SK-N-SH (cell line): ENCODE data around the gene THOC2. TPM values are rescaled to one million over a fixed set of nuclear protein-coding genes. Genes with fewer than 3 reads are reported as not detected.

Experiments
- CTCF ChIA-PET: fragments of 300-600, 350-600 bp; formaldehyde crosslinking; extraction: SDS; loops from one replicate; lab custom pipeline; 2021; lab: Yijun Ruan, JAX
- POLR2A ChIA-PET: fragments of 350-600 bp; sonication (Branson Sonifier 250); formaldehyde crosslinking; extraction: SDS; loops from one replicate; lab custom pipeline; 2020; ENCODE audit warnings: antibody characterized with exemption, inconsistent platforms; lab: Yijun Ruan, JAX
- DNase-seq: peaks from one replicate; pipeline ENCODE4 v3.0.0; 2012
- H2AFZ ChIP-seq: fragments of 200-600 bp; sonication (generic); 2 replicates; pipeline ENCODE4 v1.8.1; 2016; ENCODE audit warnings: antibody characterized with exemption, mild to moderate bottlenecking, low read depth
- H3F3A ChIP-seq: fragments of 200-600 bp; sonication (generic); replicated peaks from 2 replicates; pipeline ENCODE3; 2016; ENCODE audit warnings: antibody characterized with exemption, mild to moderate bottlenecking; ENCODE audit not compliant: insufficient read depth
- H3K27ac ChIP-seq, 2 experiments: fragments of 200-500 bp in 1 of 2; fragments of 200-600 bp in 1 of 2; sonication (Bioruptor generic) in 1 of 2; sonication (generic), shearing (Covaris generic) in 1 of 2; 2 replicates each; pipeline versions ENCODE4 v1.5.1 to v1.6.1; 2014 to 2016; ENCODE audit warnings: low read depth in 2 of 2, inconsistent platforms in 1 of 2, low read length in 1 of 2, mild to moderate bottlenecking in 1 of 2, mixed read lengths in 1 of 2
- H3K27me3 ChIP-seq: fragments of 200-600 bp; sonication (generic), shearing (Covaris generic); 2 replicates; pipeline ENCODE4 v1.6.1; 2016; ENCODE audit warnings: mixed run types; ENCODE audit not compliant: insufficient read depth
- H3K36me3 ChIP-seq, 2 experiments: fragments of 200-500 bp in 1 of 2; fragments of 200-600 bp in 1 of 2; sonication (Bioruptor generic) in 1 of 2; sonication (generic) in 1 of 2; replicated peaks in 1 of 2; 2 replicates each; pipeline versions ENCODE3 to v1.5.1; 2014 to 2016; ENCODE audit warnings: low read length in 1 of 2, mild to moderate bottlenecking in 1 of 2; ENCODE audit not compliant: insufficient read depth in 2 of 2, control insufficient read depth in 1 of 2
- H3K4me1 ChIP-seq, 2 experiments: fragments of 200-500 bp in 1 of 2; fragments of 200-600 bp in 1 of 2; sonication (Bioruptor generic) in 1 of 2; sonication (generic), shearing (Covaris generic) in 1 of 2; 2 replicates each; pipeline versions ENCODE4 v1.5.1 to v1.6.1; 2014 to 2016; ENCODE audit warnings: low read depth in 1 of 2, low read length in 1 of 2, mixed run types in 1 of 2; ENCODE audit not compliant: insufficient read depth in 2 of 2, control insufficient read depth in 1 of 2
- H3K4me2 ChIP-seq: fragments of 200-600 bp; sonication (generic), shearing (Covaris generic); 2 replicates; pipeline ENCODE4 v1.6.1; 2017; ENCODE audit warnings: mixed run types
- H3K4me3 ChIP-seq, 2 experiments: fragments of 200-500 bp in 1 of 2; fragments of 200-600 bp in 1 of 2; sonication (Bioruptor generic) in 1 of 2; sonication (generic), shearing (Covaris generic) in 1 of 2; 2 replicates each; pipeline versions ENCODE4 v1.5.1 to v1.8.1; 2014 to 2016; ENCODE audit warnings: low read depth in 2 of 2, inconsistent platforms in 1 of 2, low read length in 1 of 2, mild to moderate bottlenecking in 1 of 2, mixed read lengths in 1 of 2, moderate library complexity in 1 of 2
- H3K79me2 ChIP-seq: fragments of 200-600 bp; sonication (generic); 2 replicates; pipeline ENCODE4 v1.8.1; 2017; ENCODE audit warnings: mild to moderate bottlenecking; ENCODE audit not compliant: insufficient read depth
- H3K9ac ChIP-seq: fragments of 200-600 bp; sonication (generic); 2 replicates; pipeline ENCODE4 v1.6.1; 2017; ENCODE audit warnings: mixed run types
- H3K9me2 ChIP-seq: fragments of 200-600 bp; sonication (generic); 2 replicates; pipeline ENCODE4 v1.6.1; 2017; ENCODE audit warnings: mixed run types
- H3K9me3 ChIP-seq: fragments of 200-600 bp; sonication (generic); 2 replicates; pipeline ENCODE4 v1.6.1; 2017; ENCODE audit warnings: mixed run types, mild to moderate bottlenecking, moderate library complexity
- H4K20me1 ChIP-seq: fragments of 200-600 bp; sonication (generic); 2 replicates; pipeline ENCODE4 v1.6.1; 2017; ENCODE audit warnings: mild to moderate bottlenecking, mixed run types; ENCODE audit not compliant: insufficient read depth
- CHD2 ChIP-seq: fragments of 150-350 bp; IDR thresholded peaks from 2 replicates; pipeline ENCODE4 v1.6.1; 2018; ENCODE audit warnings: low read length; ENCODE audit not compliant: partially characterized antibody
- ELF1 ChIP-seq: IDR thresholded peaks from 2 replicates; pipeline ENCODE4 v1.4.0; 2012
- EP300 ChIP-seq, 2 experiments: IDR thresholded peaks; 2 replicates each; pipeline versions ENCODE4 v1.4.0 to v1.6.1; 2012; ENCODE audit warnings: borderline replicate concordance in 1 of 2, low read depth in 1 of 2, low read length in 1 of 2
- EZH2phosphoT487 ChIP-seq: fragments of 200-600 bp; sonication (generic); IDR thresholded peaks from 2 replicates; pipeline ENCODE4 v1.6.1; 2017; ENCODE audit warnings: low read depth, mixed run types, mild to moderate bottlenecking, antibody characterized with exemption, moderate library complexity, borderline replicate concordance
- FOSL2 ChIP-seq: IDR thresholded peaks from 2 replicates; pipeline ENCODE4 v1.4.0; 2012; ENCODE audit warnings: low read depth, mild to moderate bottlenecking, moderate library complexity, borderline replicate concordance
- FOXM1 ChIP-seq: IDR thresholded peaks from 2 replicates; pipeline ENCODE4 v1.4.0; 2012; ENCODE audit warnings: low read depth, mild to moderate bottlenecking
- GABPA ChIP-seq: IDR thresholded peaks from 2 replicates; pipeline ENCODE4 v1.4.0; 2012; ENCODE audit warnings: low read depth, mild to moderate bottlenecking
- GATA2 ChIP-seq: sonication (generic); formaldehyde crosslinking; IDR thresholded peaks from 2 replicates; pipeline ENCODE4 v1.5.0; 2020; ENCODE audit warnings: mild to moderate bottlenecking, missing genetic modification reagents
- JUND ChIP-seq: IDR thresholded peaks from 2 replicates; pipeline ENCODE4 v1.4.0; 2012
- MEF2A ChIP-seq: IDR thresholded peaks from 2 replicates; pipeline ENCODE4 v1.4.0; 2012; ENCODE audit warnings: low read depth, borderline replicate concordance
- MXI1 ChIP-seq: IDR thresholded peaks from 2 replicates; pipeline ENCODE4 v1.6.1; 2012; ENCODE audit warnings: mild to moderate bottlenecking, low read depth, low read length, improper control_type of control experiment
- NFIC ChIP-seq: IDR thresholded peaks from 2 replicates; pipeline ENCODE4 v1.4.0; 2012; ENCODE audit warnings: borderline replicate concordance
- NRF1 ChIP-seq: IDR thresholded peaks from 2 replicates; pipeline ENCODE4 v1.6.1; 2012; ENCODE audit warnings: low read depth, mild to moderate bottlenecking, low read length
- RAD21 ChIP-seq: IDR thresholded peaks from 2 replicates; pipeline ENCODE4 v1.6.1; 2012; ENCODE audit warnings: mild to moderate bottlenecking, low read length
- SMC3 ChIP-seq: IDR thresholded peaks from 2 replicates; pipeline ENCODE4 v1.6.1; 2012; ENCODE audit warnings: low read depth, low read length, improper control_type of control experiment
- TCF12 ChIP-seq: IDR thresholded peaks from 2 replicates; pipeline ENCODE4 v1.4.0; 2012
- TEAD4 ChIP-seq: IDR thresholded peaks from 2 replicates; pipeline ENCODE4 v1.4.0; 2012; ENCODE audit warnings: mild to moderate bottlenecking, borderline replicate concordance; ENCODE audit not compliant: insufficient read depth
- WGBS: methylation state at CpG from one replicate; pipeline ENCODE4 v1.1.6; 2017; ENCODE audit warnings: low lambda C conversion rate; 5-methylcytosine and 5-hydroxymethylcytosine counted together
- polyA plus RNA-seq, 3 experiments: library from polyadenylated mRNA; depleted of rRNA; stranded (reverse); fragments of >200 nt; gene quantifications; 2 replicates each; pipeline ENCODE4 v1.2.3, GENCODE V29; 2012
- TF ChIP-seq, protein P1 (sequence below): IDR thresholded peaks from 2 replicates; pipeline ENCODE4 v1.4.0; 2012; ENCODE audit warnings: low read depth
- TF ChIP-seq, protein P2 (sequence below): IDR thresholded peaks from 2 replicates; pipeline ENCODE4 v1.6.1; 2012; ENCODE audit warnings: mild to moderate bottlenecking, low read depth, low read length, moderate library complexity
- TF ChIP-seq, protein P3 (sequence below): fragments of 150-350 bp; IDR thresholded peaks from 2 replicates; pipeline ENCODE4 v1.6.1; 2016; ENCODE audit warnings: mild to moderate bottlenecking, low read depth, low read length

The THOC2 gene
- polyA plus RNA-seq, 1 of the 3 experiments (the other 2 are of a cell fraction), result 26.7 TPM

GRCh38 chrX:123588723-123589122 lies 144.1 kb downstream of the THOC2 start:
- Histone ChIP-seq H3K9me2 (no peaks in the 10 kb centered on the region), H3F3A (no peaks in the 10 kb centered on the region), H3K27me3 (no peaks in the 10 kb centered on the region), H3K4me2 (no peak overlapping the region), H3K9me3 (no peaks in the 10 kb centered on the region), H3K27ac (no peak overlapping the region), H3K4me3 (no peak overlapping the region), H3K36me3 (no peaks in the 10 kb centered on the region), H4K20me1 (no peaks in the 10 kb centered on the region), H3K9ac (no peak overlapping the region), H3K4me1 (no peaks in the 10 kb centered on the region), H2AFZ (no peak overlapping the region), H3K79me2 (no peaks in the 10 kb centered on the region)
- TF ChIP-seq JUND (no peak), MEF2A (no peak), MXI1 (no peak), TEAD4 (no peak), CHD2 (no peak), EZH2phosphoT487 (no peak), EP300 (IDR thresholded peaks at IDR 0.05; ENCODE audit: borderline replicate concordance in 1 of 2, low read depth in 1 of 2, low read length in 1 of 2) (no peak), NRF1 (no peak), FOXM1 (no peak), SMC3 (no peak), FOSL2 (no peak), NFIC (no peak), RAD21 (no peak), GATA2 (CRISPR knock-in tag) (no peak), TCF12 (no peak), ELF1 (no peak), GABPA (no peak)
- TF ChIP-seq, protein P1, sequence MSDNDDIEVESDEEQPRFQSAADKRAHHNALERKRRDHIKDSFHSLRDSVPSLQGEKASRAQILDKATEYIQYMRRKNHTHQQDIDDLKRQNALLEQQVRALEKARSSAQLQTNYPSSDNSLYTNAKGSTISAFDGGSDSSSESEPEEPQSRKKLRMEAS, result no peak
- TF ChIP-seq, protein P2, sequence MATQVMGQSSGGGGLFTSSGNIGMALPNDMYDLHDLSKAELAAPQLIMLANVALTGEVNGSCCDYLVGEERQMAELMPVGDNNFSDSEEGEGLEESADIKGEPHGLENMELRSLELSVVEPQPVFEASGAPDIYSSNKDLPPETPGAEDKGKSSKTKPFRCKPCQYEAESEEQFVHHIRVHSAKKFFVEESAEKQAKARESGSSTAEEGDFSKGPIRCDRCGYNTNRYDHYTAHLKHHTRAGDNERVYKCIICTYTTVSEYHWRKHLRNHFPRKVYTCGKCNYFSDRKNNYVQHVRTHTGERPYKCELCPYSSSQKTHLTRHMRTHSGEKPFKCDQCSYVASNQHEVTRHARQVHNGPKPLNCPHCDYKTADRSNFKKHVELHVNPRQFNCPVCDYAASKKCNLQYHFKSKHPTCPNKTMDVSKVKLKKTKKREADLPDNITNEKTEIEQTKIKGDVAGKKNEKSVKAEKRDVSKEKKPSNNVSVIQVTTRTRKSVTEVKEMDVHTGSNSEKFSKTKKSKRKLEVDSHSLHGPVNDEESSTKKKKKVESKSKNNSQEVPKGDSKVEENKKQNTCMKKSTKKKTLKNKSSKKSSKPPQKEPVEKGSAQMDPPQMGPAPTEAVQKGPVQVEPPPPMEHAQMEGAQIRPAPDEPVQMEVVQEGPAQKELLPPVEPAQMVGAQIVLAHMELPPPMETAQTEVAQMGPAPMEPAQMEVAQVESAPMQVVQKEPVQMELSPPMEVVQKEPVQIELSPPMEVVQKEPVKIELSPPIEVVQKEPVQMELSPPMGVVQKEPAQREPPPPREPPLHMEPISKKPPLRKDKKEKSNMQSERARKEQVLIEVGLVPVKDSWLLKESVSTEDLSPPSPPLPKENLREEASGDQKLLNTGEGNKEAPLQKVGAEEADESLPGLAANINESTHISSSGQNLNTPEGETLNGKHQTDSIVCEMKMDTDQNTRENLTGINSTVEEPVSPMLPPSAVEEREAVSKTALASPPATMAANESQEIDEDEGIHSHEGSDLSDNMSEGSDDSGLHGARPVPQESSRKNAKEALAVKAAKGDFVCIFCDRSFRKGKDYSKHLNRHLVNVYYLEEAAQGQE, result no peak
- TF ChIP-seq, protein P3, sequence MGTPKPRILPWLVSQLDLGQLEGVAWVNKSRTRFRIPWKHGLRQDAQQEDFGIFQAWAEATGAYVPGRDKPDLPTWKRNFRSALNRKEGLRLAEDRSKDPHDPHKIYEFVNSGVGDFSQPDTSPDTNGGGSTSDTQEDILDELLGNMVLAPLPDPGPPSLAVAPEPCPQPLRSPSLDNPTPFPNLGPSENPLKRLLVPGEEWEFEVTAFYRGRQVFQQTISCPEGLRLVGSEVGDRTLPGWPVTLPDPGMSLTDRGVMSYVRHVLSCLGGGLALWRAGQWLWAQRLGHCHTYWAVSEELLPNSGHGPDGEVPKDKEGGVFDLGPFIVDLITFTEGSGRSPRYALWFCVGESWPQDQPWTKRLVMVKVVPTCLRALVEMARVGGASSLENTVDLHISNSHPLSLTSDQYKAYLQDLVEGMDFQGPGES, result no peak
- 43% methylated on average over 3 of the region's 3 CpGs for WGBS
- ChIA-PET CTCF (no interaction called here), POLR2A (no interaction called here)
- no peak for DNase-seq
